ENCODE results near the gene HEXIM2. TPM values are rescaled to one million over a fixed set of nuclear protein-coding genes. Genes with fewer than 3 reads are reported as not detected.

HEXIM2 gene
- total and polyA plus RNA-seq, 2 of the 13 experiments (the other 11 are each of a cell fraction or from before 2014, with no cell fraction given): 27.1 to 32.4 TPM

DNA sequence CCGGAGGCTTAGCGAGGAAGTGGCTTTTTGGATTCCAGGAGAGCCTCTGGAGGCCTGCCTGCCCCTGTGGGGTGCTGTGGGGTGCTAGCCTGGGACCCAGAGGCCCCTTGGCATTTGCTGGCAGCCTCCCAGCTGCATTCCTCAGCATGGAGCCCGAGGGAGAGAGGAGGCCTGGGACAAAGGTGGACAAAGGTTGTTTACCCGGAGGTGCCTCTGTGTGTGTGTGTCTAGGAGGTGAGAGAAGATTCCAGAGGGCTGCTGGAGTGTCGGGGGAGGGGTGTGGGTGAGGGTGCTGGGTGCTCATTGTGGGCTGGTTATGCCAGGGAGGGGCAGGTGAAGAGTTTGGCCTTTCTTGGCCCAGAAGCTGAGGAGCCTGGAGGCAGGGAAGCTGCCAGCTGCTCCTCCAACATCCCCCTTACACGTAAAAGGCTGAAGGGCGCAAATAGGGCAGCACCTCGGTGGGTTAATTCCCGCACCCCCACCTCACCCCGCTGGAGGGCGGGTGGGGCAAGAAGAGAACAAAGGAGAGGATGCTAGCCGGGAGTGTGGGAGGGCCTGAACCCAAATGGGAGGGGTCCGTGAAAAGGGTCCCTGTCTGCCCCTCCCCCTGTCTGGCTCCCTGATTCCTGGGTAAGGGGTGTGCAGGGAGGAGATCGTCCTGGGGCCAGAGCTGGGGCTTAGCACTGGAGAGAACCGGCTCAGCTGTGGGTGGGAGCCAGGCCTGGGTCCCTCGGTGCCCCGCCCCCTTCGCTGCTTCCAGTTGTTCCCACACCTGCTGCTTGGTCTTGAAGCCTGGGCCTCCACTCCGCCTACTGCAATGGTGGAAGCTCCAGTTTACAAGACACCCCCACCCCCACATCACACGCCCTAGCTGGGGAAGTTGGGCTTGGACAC lies 9.9 kb downstream of the HEXIM2 start (continued):
- TF ChIP-seq CSRNP2 (CRISPR knock-in tag; conservative IDR thresholded peaks at IDR 0.05; ENCODE audit: low read depth) (no peak), GLMP (CRISPR knock-in tag; IDR thresholded peaks at IDR 0.05; ENCODE audit: borderline replicate concordance) (no peak), SNRNP70 (IDR thresholded peaks at IDR 0.05; ENCODE audit: low read depth, low read length) (no peak), SIX1 (CRISPR knock-in tag; IDR thresholded peaks at IDR 0.05; ENCODE audit: borderline replicate concordance) (no peak), CENPT (CRISPR knock-in tag; IDR thresholded peaks at IDR 0.05; ENCODE audit: low read depth) (no peak), CHD4 (IDR thresholded peaks at IDR 0.05; ENCODE audit: borderline replicate concordance, low read length) (peak; percentile 92; the same call in 1 of the 2 replicates)
- TF ChIP-seq, protein P1, sequence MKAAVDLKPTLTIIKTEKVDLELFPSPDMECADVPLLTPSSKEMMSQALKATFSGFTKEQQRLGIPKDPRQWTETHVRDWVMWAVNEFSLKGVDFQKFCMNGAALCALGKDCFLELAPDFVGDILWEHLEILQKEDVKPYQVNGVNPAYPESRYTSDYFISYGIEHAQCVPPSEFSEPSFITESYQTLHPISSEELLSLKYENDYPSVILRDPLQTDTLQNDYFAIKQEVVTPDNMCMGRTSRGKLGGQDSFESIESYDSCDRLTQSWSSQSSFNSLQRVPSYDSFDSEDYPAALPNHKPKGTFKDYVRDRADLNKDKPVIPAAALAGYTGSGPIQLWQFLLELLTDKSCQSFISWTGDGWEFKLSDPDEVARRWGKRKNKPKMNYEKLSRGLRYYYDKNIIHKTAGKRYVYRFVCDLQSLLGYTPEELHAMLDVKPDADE (CRISPR knock-in tag; IDR thresholded peaks at IDR 0.05): no peak
- TF ChIP-seq, protein P2, sequence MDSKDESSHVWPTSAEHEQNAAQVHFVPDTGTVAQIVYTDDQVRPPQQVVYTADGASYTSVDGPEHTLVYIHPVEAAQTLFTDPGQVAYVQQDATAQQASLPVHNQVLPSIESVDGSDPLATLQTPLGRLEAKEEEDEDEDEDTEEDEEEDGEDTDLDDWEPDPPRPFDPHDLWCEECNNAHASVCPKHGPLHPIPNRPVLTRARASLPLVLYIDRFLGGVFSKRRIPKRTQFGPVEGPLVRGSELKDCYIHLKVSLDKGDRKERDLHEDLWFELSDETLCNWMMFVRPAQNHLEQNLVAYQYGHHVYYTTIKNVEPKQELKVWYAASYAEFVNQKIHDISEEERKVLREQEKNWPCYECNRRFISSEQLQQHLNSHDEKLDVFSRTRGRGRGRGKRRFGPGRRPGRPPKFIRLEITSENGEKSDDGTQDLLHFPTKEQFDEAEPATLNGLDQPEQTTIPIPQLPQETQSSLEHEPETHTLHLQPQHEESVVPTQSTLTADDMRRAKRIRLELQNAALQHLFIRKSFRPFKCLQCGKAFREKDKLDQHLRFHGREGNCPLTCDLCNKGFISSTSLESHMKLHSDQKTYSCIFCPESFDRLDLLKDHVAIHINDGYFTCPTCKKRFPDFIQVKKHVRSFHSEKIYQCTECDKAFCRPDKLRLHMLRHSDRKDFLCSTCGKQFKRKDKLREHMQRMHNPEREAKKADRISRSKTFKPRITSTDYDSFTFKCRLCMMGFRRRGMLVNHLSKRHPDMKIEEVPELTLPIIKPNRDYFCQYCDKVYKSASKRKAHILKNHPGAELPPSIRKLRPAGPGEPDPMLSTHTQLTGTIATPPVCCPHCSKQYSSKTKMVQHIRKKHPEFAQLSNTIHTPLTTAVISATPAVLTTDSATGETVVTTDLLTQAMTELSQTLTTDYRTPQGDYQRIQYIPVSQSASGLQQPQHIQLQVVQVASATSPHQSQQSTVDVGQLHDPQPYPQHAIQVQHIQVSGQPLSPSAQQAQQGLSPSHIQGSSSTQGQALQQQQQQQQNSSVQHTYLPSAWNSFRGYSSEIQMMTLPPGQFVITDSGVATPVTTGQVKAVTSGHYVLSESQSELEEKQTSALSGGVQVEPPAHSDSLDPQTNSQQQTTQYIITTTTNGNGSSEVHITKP (CRISPR knock-in tag; IDR thresholded peaks at IDR 0.05; ENCODE audit: low read depth): no peak
- TF ChIP-seq, protein P3, sequence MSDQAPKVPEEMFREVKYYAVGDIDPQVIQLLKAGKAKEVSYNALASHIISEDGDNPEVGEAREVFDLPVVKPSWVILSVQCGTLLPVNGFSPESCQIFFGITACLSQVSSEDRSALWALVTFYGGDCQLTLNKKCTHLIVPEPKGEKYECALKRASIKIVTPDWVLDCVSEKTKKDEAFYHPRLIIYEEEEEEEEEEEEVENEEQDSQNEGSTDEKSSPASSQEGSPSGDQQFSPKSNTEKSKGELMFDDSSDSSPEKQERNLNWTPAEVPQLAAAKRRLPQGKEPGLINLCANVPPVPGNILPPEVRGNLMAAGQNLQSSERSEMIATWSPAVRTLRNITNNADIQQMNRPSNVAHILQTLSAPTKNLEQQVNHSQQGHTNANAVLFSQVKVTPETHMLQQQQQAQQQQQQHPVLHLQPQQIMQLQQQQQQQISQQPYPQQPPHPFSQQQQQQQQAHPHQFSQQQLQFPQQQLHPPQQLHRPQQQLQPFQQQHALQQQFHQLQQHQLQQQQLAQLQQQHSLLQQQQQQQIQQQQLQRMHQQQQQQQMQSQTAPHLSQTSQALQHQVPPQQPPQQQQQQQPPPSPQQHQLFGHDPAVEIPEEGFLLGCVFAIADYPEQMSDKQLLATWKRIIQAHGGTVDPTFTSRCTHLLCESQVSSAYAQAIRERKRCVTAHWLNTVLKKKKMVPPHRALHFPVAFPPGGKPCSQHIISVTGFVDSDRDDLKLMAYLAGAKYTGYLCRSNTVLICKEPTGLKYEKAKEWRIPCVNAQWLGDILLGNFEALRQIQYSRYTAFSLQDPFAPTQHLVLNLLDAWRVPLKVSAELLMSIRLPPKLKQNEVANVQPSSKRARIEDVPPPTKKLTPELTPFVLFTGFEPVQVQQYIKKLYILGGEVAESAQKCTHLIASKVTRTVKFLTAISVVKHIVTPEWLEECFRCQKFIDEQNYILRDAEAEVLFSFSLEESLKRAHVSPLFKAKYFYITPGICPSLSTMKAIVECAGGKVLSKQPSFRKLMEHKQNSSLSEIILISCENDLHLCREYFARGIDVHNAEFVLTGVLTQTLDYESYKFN (CRISPR knock-in tag; conservative IDR thresholded peaks at IDR 0.05): peak; percentile 98
- TF ChIP-seq, protein P4, sequence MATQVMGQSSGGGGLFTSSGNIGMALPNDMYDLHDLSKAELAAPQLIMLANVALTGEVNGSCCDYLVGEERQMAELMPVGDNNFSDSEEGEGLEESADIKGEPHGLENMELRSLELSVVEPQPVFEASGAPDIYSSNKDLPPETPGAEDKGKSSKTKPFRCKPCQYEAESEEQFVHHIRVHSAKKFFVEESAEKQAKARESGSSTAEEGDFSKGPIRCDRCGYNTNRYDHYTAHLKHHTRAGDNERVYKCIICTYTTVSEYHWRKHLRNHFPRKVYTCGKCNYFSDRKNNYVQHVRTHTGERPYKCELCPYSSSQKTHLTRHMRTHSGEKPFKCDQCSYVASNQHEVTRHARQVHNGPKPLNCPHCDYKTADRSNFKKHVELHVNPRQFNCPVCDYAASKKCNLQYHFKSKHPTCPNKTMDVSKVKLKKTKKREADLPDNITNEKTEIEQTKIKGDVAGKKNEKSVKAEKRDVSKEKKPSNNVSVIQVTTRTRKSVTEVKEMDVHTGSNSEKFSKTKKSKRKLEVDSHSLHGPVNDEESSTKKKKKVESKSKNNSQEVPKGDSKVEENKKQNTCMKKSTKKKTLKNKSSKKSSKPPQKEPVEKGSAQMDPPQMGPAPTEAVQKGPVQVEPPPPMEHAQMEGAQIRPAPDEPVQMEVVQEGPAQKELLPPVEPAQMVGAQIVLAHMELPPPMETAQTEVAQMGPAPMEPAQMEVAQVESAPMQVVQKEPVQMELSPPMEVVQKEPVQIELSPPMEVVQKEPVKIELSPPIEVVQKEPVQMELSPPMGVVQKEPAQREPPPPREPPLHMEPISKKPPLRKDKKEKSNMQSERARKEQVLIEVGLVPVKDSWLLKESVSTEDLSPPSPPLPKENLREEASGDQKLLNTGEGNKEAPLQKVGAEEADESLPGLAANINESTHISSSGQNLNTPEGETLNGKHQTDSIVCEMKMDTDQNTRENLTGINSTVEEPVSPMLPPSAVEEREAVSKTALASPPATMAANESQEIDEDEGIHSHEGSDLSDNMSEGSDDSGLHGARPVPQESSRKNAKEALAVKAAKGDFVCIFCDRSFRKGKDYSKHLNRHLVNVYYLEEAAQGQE (IDR thresholded peaks at IDR 0.05; ENCODE audit: borderline replicate concordance in 1 of 2, low read depth in 1 of 2, low read length in 2 of 2): peak in 1 of 2 experiments; percentile 50; a peak in 1 of 4 replicates
